ENCODE results near the gene C8G.

The C8G gene

GRCh38 chr9:136988872-136989271, 43.8 kb downstream of the C8G start:
- Histone ChIP-seq H3K9me3 (ENCODE audit: low read depth, low read length) (no peaks in the 10 kb centered on the region), H3K36me3 (ENCODE audit: insufficient read depth, low read length) (peaks cover 2% of the 10 kb centered on the region; the same call in 1 of the 2 replicates), H3K9ac (ENCODE audit: insufficient read length) (no peak overlapping the region), H3K4me3 (no peak overlapping the region), H3K27ac (peak overlapping the region; percentile 16; the same call in 1 of the 2 replicates)
- DNase-seq (ENCODE audit: low read depth, low spot score) = no peak
- TF ChIP-seq POLR2AphosphoS5 (IDR thresholded peaks at IDR 0.05; ENCODE audit: borderline replicate concordance, low read depth, low read length) (no peak), FOXP2 (optimal IDR thresholded peaks at IDR 0.05; ENCODE audit: control extremely low read depth, extremely low read length, insufficient read depth) (no peak), EZH2 (IDR thresholded peaks at IDR 0.05) (no peak)

GRCh38 chr9:136990242-136990911, 45.3 kb downstream of the C8G start:
- TF ChIP-seq FOXP2 (optimal IDR thresholded peaks at IDR 0.05; ENCODE audit: control extremely low read depth, extremely low read length, insufficient read depth) (no peak), POLR2AphosphoS5 (IDR thresholded peaks at IDR 0.05; ENCODE audit: borderline replicate concordance, low read depth, low read length) (no peak), EZH2 (IDR thresholded peaks at IDR 0.05) (no peak)
- no peak for DNase-seq (ENCODE audit: low read depth, low spot score)
- H3K9ac ChIP-seq (ENCODE audit: insufficient read length) = no peak overlapping the region
- no peaks in the 10 kb centered on the region for H3K9me3 ChIP-seq (ENCODE audit: low read depth, low read length)
- no peak overlapping the region for H3K4me3 ChIP-seq
- H3K36me3 ChIP-seq (ENCODE audit: insufficient read depth, low read length) = peaks cover 5% of the 10 kb centered on the region; the same call in 1 of the 2 replicates
- H3K27ac ChIP-seq = peak overlapping the region; percentile 46; the same call in 1 of the 2 replicates

- H3K36me3 ChIP-seq (ENCODE audit: insufficient read depth, low read length) = peaks cover 5% of the 10 kb centered on the region; the same call in 1 of the 2 replicates
- H3K9me3 ChIP-seq (ENCODE audit: low read depth, low read length) = no peaks in the 10 kb centered on the region
- H3K4me3 ChIP-seq = peak within 1 kb of the TSS; percentile 97
- peak within 1 kb of the TSS; percentile 60; the same call in 1 of the 2 replicates for H3K27ac ChIP-seq
- TF ChIP-seq POLR2AphosphoS5 (IDR thresholded peaks at IDR 0.05; ENCODE audit: borderline replicate concordance, low read depth, low read length) (peak; percentile 75; the same call in 1 of the 2 replicates), EZH2 (IDR thresholded peaks at IDR 0.05) (no peak)
- peak within 1 kb of the TSS; percentile 91 for H3K9ac ChIP-seq (ENCODE audit: insufficient read length)
- DNase-seq (ENCODE audit: low read depth, low spot score) = peak; percentile 20
These were observed 47.2 kb downstream of the C8G start, which contains the start of gene PAXX for GRCh38 chr9:136991993-136992818. PAXX (plus strand) TSS chr9:136992422; CDS start chr9:136992444, 22 bp downstream.

- H3K36me3 ChIP-seq (ENCODE audit: insufficient read depth, low read length) = peaks cover 5% of the 10 kb centered on the region; the same call in 1 of the 2 replicates
- no peak for TF ChIP-seq FOXP2 (optimal IDR thresholded peaks at IDR 0.05; ENCODE audit: control extremely low read depth, extremely low read length, insufficient read depth)
- no peak for TF ChIP-seq EZH2 (IDR thresholded peaks at IDR 0.05)
- TF ChIP-seq POLR2AphosphoS5 (IDR thresholded peaks at IDR 0.05; ENCODE audit: borderline replicate concordance, low read depth, low read length) = no peak
- peak overlapping the region; percentile 91 for H3K9ac ChIP-seq (ENCODE audit: insufficient read length)
- no peak for DNase-seq (ENCODE audit: low read depth, low spot score)
- H3K9me3 ChIP-seq (ENCODE audit: low read depth, low read length) = no peaks in the 10 kb centered on the region
- peak overlapping the region; percentile 97 for H3K4me3 ChIP-seq
- H3K27ac ChIP-seq = peak overlapping the region; percentile 60; the same call in 1 of the 2 replicates
These were observed 47.9 kb downstream of the C8G start for GRCh38 chr9:136992819-136993369.

GRCh38 chr9:136994180-136994887, 49.3 kb downstream of the C8G start:
- Histone ChIP-seq H3K36me3 (ENCODE audit: insufficient read depth, low read length) (peaks cover 5% of the 10 kb centered on the region; the same call in 1 of the 2 replicates), H3K27ac (no peak overlapping the region), H3K9me3 (ENCODE audit: low read depth, low read length) (no peaks in the 10 kb centered on the region), H3K4me3 (no peak overlapping the region), H3K9ac (ENCODE audit: insufficient read length) (no peak overlapping the region)
- TF ChIP-seq FOXP2 (optimal IDR thresholded peaks at IDR 0.05; ENCODE audit: control extremely low read depth, extremely low read length, insufficient read depth) (no peak), EZH2 (IDR thresholded peaks at IDR 0.05) (no peak), POLR2AphosphoS5 (IDR thresholded peaks at IDR 0.05; ENCODE audit: borderline replicate concordance, low read depth, low read length) (no peak)
- DNase-seq (ENCODE audit: low read depth, low spot score) = no peak

GRCh38 chr9:136994888-136995230, 49.8 kb downstream of the C8G start:
- H3K36me3 ChIP-seq (ENCODE audit: insufficient read depth, low read length) = peaks cover 5% of the 10 kb centered on the region; the same call in 1 of the 2 replicates
- no peak for TF ChIP-seq EZH2 (IDR thresholded peaks at IDR 0.05)
- TF ChIP-seq FOXP2 (optimal IDR thresholded peaks at IDR 0.05; ENCODE audit: control extremely low read depth, extremely low read length, insufficient read depth) = no peak
- no peak; the same call in 1 of the 2 replicates for TF ChIP-seq POLR2AphosphoS5 (IDR thresholded peaks at IDR 0.05; ENCODE audit: borderline replicate concordance, low read depth, low read length)
- no peak for DNase-seq (ENCODE audit: low read depth, low spot score)
- no peak overlapping the region for H3K4me3 ChIP-seq
- no peaks in the 10 kb centered on the region for H3K9me3 ChIP-seq (ENCODE audit: low read depth, low read length)
- no peak overlapping the region for H3K9ac ChIP-seq (ENCODE audit: insufficient read length)
- H3K27ac ChIP-seq = no peak overlapping the region

- Histone ChIP-seq H3K4me3 (no peak overlapping the region), H3K27ac (no peak overlapping the region), H3K36me3 (ENCODE audit: insufficient read depth, low read length) (peaks cover 5% of the 10 kb centered on the region; the same call in 1 of the 2 replicates), H3K9ac (ENCODE audit: insufficient read length) (no peak overlapping the region), H3K9me3 (ENCODE audit: low read depth, low read length) (no peaks in the 10 kb centered on the region)
- DNase-seq (ENCODE audit: low read depth, low spot score) = no peak
- TF ChIP-seq FOXP2 (optimal IDR thresholded peaks at IDR 0.05; ENCODE audit: control extremely low read depth, extremely low read length, insufficient read depth) = no peak
- no peak; the same call in 1 of the 2 replicates for TF ChIP-seq POLR2AphosphoS5 (IDR thresholded peaks at IDR 0.05; ENCODE audit: borderline replicate concordance, low read depth, low read length)
- TF ChIP-seq EZH2 (IDR thresholded peaks at IDR 0.05) = no peak
These were observed 50.3 kb downstream of the C8G start for GRCh38 chr9:136995362-136995761.

Measured in SK-N-MC (cell line).